Effector memory CD8-positive, alpha-beta T cell (primary cell): ENCODE measurements around the gene SP4.

Source experiments
- ATAC-seq: fragments of 150-1000 bp; cut with Tn5 transposase; replicated peaks from 2 replicates; pipeline ENCODE4 v1.10.0; 2021; ENCODE audit warnings: mild to moderate bottlenecking, moderate library complexity
- DNase-seq, 3 experiments: peaks; one replicate each; pipeline ENCODE4 v3.0.0; 2021
- H3K27ac Mint-ChIP-seq, 2 donors: one replicate each; pipeline ENCODE4 v1.8.0; 2022; ENCODE audit warnings: mild to moderate bottlenecking in 2 of 2, mixed read lengths in 2 of 2, moderate library complexity in 2 of 2
- H3K27me3 Mint-ChIP-seq, 2 donors: one replicate each; pipeline ENCODE4 v1.8.0; 2022; ENCODE audit warnings: mixed read lengths in 2 of 2
- H3K36me3 Mint-ChIP-seq: one replicate; pipeline ENCODE4 v1.8.0; 2022; ENCODE audit warnings: mild to moderate bottlenecking, moderate library complexity, mixed read lengths; ENCODE audit not compliant: insufficient read depth
- H3K4me1 Mint-ChIP-seq, 2 donors: one replicate each; pipeline ENCODE4 v1.8.0; 2022; ENCODE audit warnings: low read depth in 2 of 2, mixed read lengths in 2 of 2
- H3K4me3 Mint-ChIP-seq, 2 donors: one replicate each; pipeline ENCODE4 v1.8.0; 2022; ENCODE audit warnings: mild to moderate bottlenecking in 2 of 2, mixed read lengths in 2 of 2, moderate library complexity in 2 of 2
- H3K9me3 Mint-ChIP-seq, 2 donors: one replicate each; pipeline ENCODE4 v1.8.0; 2022; ENCODE audit warnings: mixed read lengths in 2 of 2

SP4 gene

GRCh38 chr7:21544715-21545114 is 116.8 kb downstream of the SP4 start:
- ATAC-seq (no peak), DNase-seq (no peak)
- Mint-ChIP-seq H3K27me3 (peaks cover 55 to 88% of the 10 kb centered on the region in 2 donors), H3K27ac (no peak overlapping the region), H3K4me3 (no peak overlapping the region), H3K36me3 (no peaks in the 10 kb centered on the region), H3K4me1 (peaks cover 0 to 11% of the 10 kb centered on the region in 2 donors), H3K9me3 (no peaks in the 10 kb centered on the region)

GRCh38 chr7:21547501-21547900 is 119.6 kb downstream of the SP4 start:
- H3K9me3 Mint-ChIP-seq = no peaks in the 10 kb centered on the region

GRCh38 chr7:21548491-21548890 is 120.6 kb downstream of the SP4 start:
- ATAC-seq (no peak), DNase-seq (no peak)
- peaks cover 29 to 78% of the 10 kb centered on the region in 2 donors for H3K27me3 Mint-ChIP-seq
- no peaks in the 10 kb centered on the region for H3K9me3 Mint-ChIP-seq
- H3K4me3 Mint-ChIP-seq = no peak overlapping the region
- H3K4me1 Mint-ChIP-seq = peaks cover 0 to 6% of the 10 kb centered on the region in 2 donors
- H3K36me3 Mint-ChIP-seq = no peaks in the 10 kb centered on the region
- no peak overlapping the region for H3K27ac Mint-ChIP-seq

More at GRCh38 chr7:21547501-21547900, 119.6 kb downstream of the SP4 start:
- Mint-ChIP-seq H3K4me3 (no peak overlapping the region), H3K36me3 (no peaks in the 10 kb centered on the region), H3K4me1 (peaks cover 0 to 11% of the 10 kb centered on the region in 2 donors), H3K27me3 (peaks cover 35 to 83% of the 10 kb centered on the region in 2 donors), H3K27ac (no peak overlapping the region)
- ATAC-seq (no peak), DNase-seq (no peak)

GRCh38 chr7:21550076-21550475 is 122.2 kb downstream of the SP4 start:
- H3K9me3 Mint-ChIP-seq = no peaks in the 10 kb centered on the region
- no peak overlapping the region for H3K4me3 Mint-ChIP-seq
- peaks cover 13 to 67% of the 10 kb centered on the region in 2 donors for H3K27me3 Mint-ChIP-seq
- ATAC-seq (no peak), DNase-seq (no peak)
- H3K27ac Mint-ChIP-seq = no peak overlapping the region
- no peaks in the 10 kb centered on the region for H3K36me3 Mint-ChIP-seq
- no peaks in the 10 kb centered on the region for H3K4me1 Mint-ChIP-seq

- Mint-ChIP-seq H3K27ac (no peak overlapping the region), H3K36me3 (no peaks in the 10 kb centered on the region), H3K27me3 (peaks cover 13 to 67% of the 10 kb centered on the region in 2 donors), H3K4me1 (no peaks in the 10 kb centered on the region), H3K9me3 (no peaks in the 10 kb centered on the region), H3K4me3 (no peak overlapping the region)
- DNase-seq = no peak
- ATAC-seq = no peak
Measured at GRCh38 chr7:21550821-21551531, 123.1 kb downstream of the SP4 start.

- DNase-seq = no peak
- Mint-ChIP-seq H3K4me1 (no peaks in the 10 kb centered on the region), H3K9me3 (no peaks in the 10 kb centered on the region), H3K36me3 (no peaks in the 10 kb centered on the region), H3K4me3 (no peak overlapping the region), H3K27ac (no peak overlapping the region), H3K27me3 (peaks cover 8 to 13% of the 10 kb centered on the region in 2 donors)
- ATAC-seq = no peak
Measured at GRCh38 chr7:21562385-21562784, 134.5 kb downstream of the SP4 start.
